Activated naive CD8-positive, alpha-beta T cell treated with anti-CD3 and anti-CD28 coated beads, Interleukin-2, amount 50 U/mL, for 24 hours (primary cell): Measurements from ENCODE around the gene CCL19.
A peak's percentile ranks its signal among the peaks of the same experiment; 100 is the strongest.

Experiments
- ATAC-seq: fragments of 150-1000 bp; cut with Tn5 transposase; one replicate; pipeline ENCODE4 v1.10.0; 2021
- DNase-seq: peaks from one replicate; pipeline ENCODE4 v3.0.0; 2021
- H3K27ac Mint-ChIP-seq: one replicate; pipeline ENCODE4 v1.8.0; 2021; ENCODE audit warnings: mild to moderate bottlenecking, mixed read lengths
- H3K27me3 Mint-ChIP-seq: one replicate; pipeline ENCODE4 v1.8.0; 2021; ENCODE audit warnings: mixed read lengths
- H3K36me3 Mint-ChIP-seq: one replicate; pipeline ENCODE4 v1.8.0; 2021; ENCODE audit warnings: low read depth, mixed read lengths
- H3K4me1 Mint-ChIP-seq: one replicate; pipeline ENCODE4 v1.8.0; 2021; ENCODE audit warnings: mixed read lengths
- H3K4me3 Mint-ChIP-seq: one replicate; pipeline ENCODE4 v1.8.0; 2021; ENCODE audit warnings: mild to moderate bottlenecking, moderate library complexity, mixed read lengths
- H3K9me3 Mint-ChIP-seq: one replicate; pipeline ENCODE4 v1.8.0; 2021; ENCODE audit warnings: mixed read lengths

Gene CCL19

GRCh38 chr9:34659592-34660253, 31.4 kb downstream of the CCL19 start:
- Mint-ChIP-seq H3K27ac (no peak overlapping the region), H3K9me3 (no peaks in the 10 kb centered on the region), H3K36me3 (peaks cover 3% of the 10 kb centered on the region), H3K4me1 (peaks cover 23% of the 10 kb centered on the region), H3K4me3 (no peak overlapping the region), H3K27me3 (no peaks in the 10 kb centered on the region)
- DNase-seq (no peak), ATAC-seq (peak; percentile 48)

- Mint-ChIP-seq H3K4me3 (no peak overlapping the region), H3K36me3 (peaks cover 3% of the 10 kb centered on the region), H3K27me3 (no peaks in the 10 kb centered on the region), H3K9me3 (no peaks in the 10 kb centered on the region), H3K27ac (no peak overlapping the region), H3K4me1 (peaks cover 10% of the 10 kb centered on the region)
- ATAC-seq (no peak), DNase-seq (no peak)
Measured at GRCh38 chr9:34658461-34658860, 32.6 kb downstream of the CCL19 start.

DNA sequence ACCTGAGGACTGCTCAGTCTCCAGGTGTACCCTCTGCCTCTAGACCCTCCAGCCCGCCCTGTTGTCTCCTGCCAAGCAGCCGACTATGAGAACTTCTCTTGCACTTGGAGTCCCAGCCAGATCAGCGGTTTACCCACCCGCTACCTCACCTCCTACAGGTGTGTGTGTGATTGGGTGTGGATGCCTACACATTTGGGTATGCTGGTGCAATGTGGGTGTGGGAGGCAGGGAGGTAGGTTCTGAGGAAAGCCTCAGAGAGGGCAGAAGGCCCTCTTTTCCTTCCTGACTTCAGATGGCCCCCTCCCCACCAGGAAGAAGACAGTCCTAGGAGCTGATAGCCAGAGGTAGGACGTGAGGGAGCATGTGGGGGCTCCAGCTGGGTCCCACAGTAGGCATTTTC, 34.1 kb downstream of the CCL19 start:
- Mint-ChIP-seq H3K27me3 (no peaks in the 10 kb centered on the region), H3K36me3 (peaks cover 3% of the 10 kb centered on the region), H3K4me3 (no peak overlapping the region), H3K4me1 (peaks cover 11% of the 10 kb centered on the region), H3K27ac (no peak overlapping the region), H3K9me3 (no peaks in the 10 kb centered on the region)
- ATAC-seq (no peak), DNase-seq (no peak)

GRCh38 chr9:34655394-34655793, 35.7 kb downstream of the CCL19 start:
- Mint-ChIP-seq H3K36me3 (peaks cover under 1% of the 10 kb centered on the region), H3K4me3 (no peak overlapping the region), H3K27me3 (no peaks in the 10 kb centered on the region), H3K27ac (no peak overlapping the region), H3K9me3 (no peaks in the 10 kb centered on the region), H3K4me1 (peaks cover 11% of the 10 kb centered on the region)
- no peak for ATAC-seq
- no peak for DNase-seq

GRCh38 chr9:34654323-34655051, 36.6 kb downstream of the CCL19 start:
- Mint-ChIP-seq H3K27me3 (no peaks in the 10 kb centered on the region), H3K4me3 (no peak overlapping the region), H3K4me1 (peaks cover 11% of the 10 kb centered on the region), H3K9me3 (no peaks in the 10 kb centered on the region), H3K27ac (peak overlapping the region; percentile 68), H3K36me3 (no peaks in the 10 kb centered on the region)
- no peak for DNase-seq
- ATAC-seq: no peak

- H3K4me1 Mint-ChIP-seq: peaks cover 17% of the 10 kb centered on the region
- DNase-seq: no peak
- ATAC-seq: no peak
- no peak overlapping the region for H3K4me3 Mint-ChIP-seq
- no peaks in the 10 kb centered on the region for H3K9me3 Mint-ChIP-seq
- no peak overlapping the region for H3K27ac Mint-ChIP-seq
- H3K27me3 Mint-ChIP-seq: no peaks in the 10 kb centered on the region
- peaks cover 9% of the 10 kb centered on the region for H3K36me3 Mint-ChIP-seq
Measured at GRCh38 chr9:34653151-34654072, 37.7 kb downstream of the CCL19 start.

- Mint-ChIP-seq H3K27ac (peak overlapping the region; percentile 53), H3K4me1 (peaks cover 25% of the 10 kb centered on the region), H3K36me3 (peaks cover 17% of the 10 kb centered on the region), H3K4me3 (no peak overlapping the region), H3K27me3 (no peaks in the 10 kb centered on the region), H3K9me3 (no peaks in the 10 kb centered on the region)
- no peak for DNase-seq
- no peak for ATAC-seq
Measured at GRCh38 chr9:34652602-34653000, 38.5 kb downstream of the CCL19 start.

DNA sequence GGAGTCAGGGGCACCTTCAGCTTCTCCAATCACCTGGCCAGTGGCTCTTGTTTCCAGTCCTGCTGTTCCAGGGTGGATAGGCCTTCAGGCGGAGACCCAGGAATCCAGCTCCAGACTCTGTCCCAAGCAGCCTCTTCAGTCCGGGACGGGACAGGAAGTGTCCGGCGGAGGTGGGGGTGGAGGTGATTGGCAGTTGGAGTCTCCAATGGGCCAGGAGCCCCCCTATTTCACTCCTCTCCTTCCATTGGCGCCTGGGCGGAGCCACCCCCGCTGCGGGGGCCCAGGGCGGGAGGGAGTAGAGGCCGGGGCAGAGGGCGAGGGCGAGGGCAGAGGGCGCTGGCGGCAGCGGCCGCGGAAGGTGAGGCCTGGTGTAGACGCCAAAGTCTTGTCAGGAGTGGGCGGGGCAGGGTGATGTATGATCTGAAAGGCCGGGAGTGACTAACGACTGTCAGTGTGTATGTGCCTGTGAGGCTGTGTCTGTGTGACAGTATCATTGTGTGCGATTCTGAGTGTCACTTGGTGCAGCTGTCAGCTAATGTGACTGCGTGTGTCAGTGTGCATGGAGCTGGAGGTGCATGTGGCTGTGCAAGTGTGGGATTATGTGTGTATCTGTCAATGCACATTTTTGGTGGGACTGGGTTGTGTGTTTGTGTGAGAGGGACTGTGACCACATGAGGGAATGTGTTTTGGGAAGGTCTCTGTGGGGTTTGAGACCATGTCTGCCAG, 39.0 kb downstream of the CCL19 start, which contains the start of gene IL11RA:
Gene IL11RA, plus strand, starts transcription at position 310 of the 726 bp plus-strand sequence. CDS start 3,033 bp downstream, outside the sequence.
- Mint-ChIP-seq H3K27me3 (no peaks in the 10 kb centered on the region), H3K9me3 (no peaks in the 10 kb centered on the region), H3K27ac (peak within 1 kb of the TSS; percentile 53), H3K4me3 (no peak within 1 kb of the TSS), H3K4me1 (peaks cover 30% of the 10 kb centered on the region), H3K36me3 (peaks cover 17% of the 10 kb centered on the region)
- DNase-seq (peak; percentile 59), ATAC-seq (peak; percentile 71)

DNA sequence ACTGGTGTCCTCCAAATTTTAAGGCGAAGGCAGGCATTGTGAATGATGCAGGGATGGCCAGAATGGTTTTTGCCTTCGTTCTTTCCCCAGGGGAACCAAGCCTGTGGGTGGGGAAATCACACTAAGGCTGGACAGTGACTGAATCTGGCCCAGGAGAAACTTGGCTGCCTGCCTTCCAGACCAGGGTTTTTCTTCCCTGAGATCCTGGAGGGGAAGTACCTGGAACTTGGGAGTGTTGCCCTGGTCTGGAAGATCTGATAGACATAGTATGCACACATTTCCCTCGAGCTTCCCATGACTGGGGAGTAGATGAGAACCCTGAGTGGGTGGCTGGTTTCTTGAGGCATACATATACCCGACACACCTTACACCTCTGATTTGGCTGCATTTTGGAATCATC, 39.8 kb downstream of the CCL19 start:
- ATAC-seq (no peak), DNase-seq (no peak)
- H3K36me3 Mint-ChIP-seq: peaks cover 17% of the 10 kb centered on the region
- no peak overlapping the region for H3K27ac Mint-ChIP-seq
- H3K9me3 Mint-ChIP-seq: no peaks in the 10 kb centered on the region
- H3K27me3 Mint-ChIP-seq: no peaks in the 10 kb centered on the region
- no peak overlapping the region for H3K4me3 Mint-ChIP-seq
- peaks cover 31% of the 10 kb centered on the region for H3K4me1 Mint-ChIP-seq

DNA sequence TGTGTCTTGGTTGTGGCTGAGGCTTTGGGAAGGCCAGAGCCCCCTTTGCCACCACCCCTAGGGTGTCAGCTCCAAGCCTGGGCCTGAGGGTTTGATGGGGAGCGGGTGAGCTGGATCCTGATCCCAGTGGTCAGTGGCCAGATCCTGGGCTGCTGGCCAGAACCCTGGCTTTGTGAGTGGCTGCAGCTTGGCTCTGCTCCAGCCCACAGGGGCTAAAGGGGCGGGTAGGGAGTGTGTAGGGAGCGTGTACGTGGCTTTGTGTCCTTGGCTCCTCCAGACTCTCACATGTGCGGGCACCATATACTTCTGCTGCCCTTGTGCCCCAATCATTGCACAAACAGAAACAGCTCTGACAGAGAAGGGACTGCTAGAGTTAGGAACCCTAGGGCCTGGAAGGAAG, 40.3 kb downstream of the CCL19 start:
- DNase-seq (no peak), ATAC-seq (no peak)
- Mint-ChIP-seq H3K27ac (no peak overlapping the region), H3K36me3 (peaks cover 17% of the 10 kb centered on the region), H3K4me3 (no peak overlapping the region), H3K9me3 (no peaks in the 10 kb centered on the region), H3K4me1 (peaks cover 36% of the 10 kb centered on the region), H3K27me3 (no peaks in the 10 kb centered on the region)

- Mint-ChIP-seq H3K27me3 (no peaks in the 10 kb centered on the region), H3K4me3 (peak overlapping the region; percentile 48), H3K4me1 (peaks cover 37% of the 10 kb centered on the region), H3K36me3 (peaks cover 17% of the 10 kb centered on the region), H3K9me3 (no peaks in the 10 kb centered on the region), H3K27ac (no peak overlapping the region)
- ATAC-seq (no peak), DNase-seq (no peak)
Measured at GRCh38 chr9:34648673-34649072, 42.4 kb downstream of the CCL19 start.

DNA sequence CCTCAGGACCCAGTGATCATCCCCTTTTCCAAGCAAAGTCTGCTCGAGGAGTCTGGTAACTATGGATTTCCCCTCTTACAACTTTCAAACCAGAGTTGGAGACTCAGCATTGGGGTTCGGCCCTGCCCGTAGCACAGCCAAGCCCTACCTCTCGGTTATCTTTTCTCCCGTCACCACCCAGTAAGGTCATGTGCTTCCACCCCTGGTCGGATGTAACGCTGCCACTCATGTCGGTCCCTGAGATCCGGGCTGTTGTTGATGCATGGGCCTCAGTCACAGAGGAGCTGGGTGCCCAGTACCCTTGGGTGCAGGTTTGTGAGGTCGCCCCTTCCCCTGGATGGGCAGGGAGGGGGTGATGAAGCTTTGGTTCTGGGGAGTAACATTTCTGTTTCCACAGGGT, 43.4 kb downstream of the CCL19 start:
- Mint-ChIP-seq H3K36me3 (peaks cover 17% of the 10 kb centered on the region), H3K27ac (peak overlapping the region; percentile 89), H3K9me3 (no peaks in the 10 kb centered on the region), H3K4me1 (peaks cover 31% of the 10 kb centered on the region), H3K27me3 (no peaks in the 10 kb centered on the region), H3K4me3 (peak overlapping the region; percentile 86)
- DNase-seq (no peak), ATAC-seq (no peak)

- DNase-seq (no peak), ATAC-seq (no peak)
- Mint-ChIP-seq H3K36me3 (peaks cover 17% of the 10 kb centered on the region), H3K9me3 (no peaks in the 10 kb centered on the region), H3K27ac (peak overlapping the region; percentile 89), H3K4me1 (peaks cover 26% of the 10 kb centered on the region), H3K4me3 (peak overlapping the region; percentile 86), H3K27me3 (no peaks in the 10 kb centered on the region)
Measured at GRCh38 chr9:34647084-34647403, 44.0 kb downstream of the CCL19 start.
